HG03442 (cell line): Measurements from ENCODE around the gene CD109.
"Not testable (repeated sequence)": the region's sequence is repeated elsewhere in the genome, so short reads cannot be mapped to it uniquely, and the experiment has no call there.

Experiments
- ATAC-seq: cut with Tn5 transposase; IDR thresholded peaks from one replicate; pipeline ENCODE4 v1.9.1; 2021; ENCODE audit warnings: mild to moderate bottlenecking, moderate library complexity; ENCODE audit not compliant: unreplicated experiment

CD109 gene

DNA sequence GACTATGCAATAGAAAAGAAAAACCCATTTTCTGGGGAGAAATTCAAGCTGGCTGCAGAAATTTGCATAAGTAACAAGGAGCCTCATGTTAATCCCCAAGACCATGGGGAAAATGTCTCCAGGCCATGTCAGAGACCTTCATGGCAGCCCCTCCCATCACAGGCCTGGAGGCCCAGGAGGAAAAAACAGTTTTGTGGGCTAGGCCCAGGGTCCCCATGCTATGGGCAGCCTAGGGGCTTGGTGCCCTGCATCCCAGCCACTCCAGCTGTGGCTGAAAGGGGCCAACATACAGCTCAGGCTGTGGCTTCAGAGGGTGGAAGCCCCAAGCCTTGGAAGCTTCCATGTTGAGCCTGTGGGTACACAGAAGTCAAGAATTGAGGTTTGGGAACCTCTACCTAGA is 148.7 kb downstream of the CD109 start:
- ATAC-seq = not testable (repeated sequence)

DNA sequence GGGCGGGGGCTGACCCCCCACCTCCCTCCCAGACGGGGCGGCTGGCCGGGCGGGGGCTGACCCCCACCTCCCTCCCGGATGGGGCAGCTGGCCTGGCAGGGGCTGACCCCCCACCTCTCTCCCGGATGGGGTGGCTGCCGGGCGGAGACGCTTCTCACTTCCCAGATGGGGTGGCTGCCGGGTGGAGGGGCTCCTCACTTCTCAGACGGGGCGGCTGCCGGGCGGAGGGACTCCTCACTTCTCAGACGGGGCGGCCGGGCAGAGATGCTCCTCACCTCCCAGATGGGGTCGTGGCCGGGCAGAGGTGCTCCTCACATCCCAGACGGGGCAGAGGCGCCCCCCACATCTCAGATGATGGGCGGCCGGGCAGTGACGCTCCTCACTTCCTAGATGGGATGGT is 155.0 kb downstream of the CD109 start:
- ATAC-seq = not testable (repeated sequence)

DNA sequence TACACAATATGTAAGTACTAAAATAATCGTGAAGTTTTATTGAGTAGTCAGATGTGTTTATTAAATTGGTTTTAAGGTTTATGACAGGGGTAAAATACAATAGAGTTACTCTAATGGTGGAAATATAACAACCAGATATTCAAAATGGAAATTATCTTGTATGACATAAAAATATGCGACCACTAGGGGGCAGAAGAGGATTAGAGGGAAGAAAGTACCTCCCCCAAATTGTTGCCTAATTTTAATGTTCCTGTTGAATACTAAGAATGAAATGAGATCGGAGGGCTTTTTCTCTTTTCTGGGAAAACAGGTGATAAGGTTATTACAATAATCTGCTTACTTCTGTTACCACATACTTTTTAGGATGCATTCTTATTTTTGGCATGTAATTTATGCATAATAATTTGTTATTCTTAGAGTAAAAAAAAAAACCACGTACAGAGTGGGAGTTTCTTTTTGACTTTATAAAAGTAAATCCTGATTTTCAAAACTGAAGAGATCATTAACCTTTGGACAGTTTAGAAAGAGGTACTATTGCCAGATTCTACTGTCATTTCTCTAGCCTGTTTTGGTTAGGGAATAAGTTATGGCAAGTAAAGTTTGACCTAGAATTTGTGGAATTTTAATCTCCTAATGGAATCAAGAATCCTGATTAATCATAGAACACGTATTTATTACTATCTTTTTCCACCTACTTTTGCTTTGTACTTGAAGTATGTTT is 159.2 kb downstream of the CD109 start:
- no peak for ATAC-seq

DNA sequence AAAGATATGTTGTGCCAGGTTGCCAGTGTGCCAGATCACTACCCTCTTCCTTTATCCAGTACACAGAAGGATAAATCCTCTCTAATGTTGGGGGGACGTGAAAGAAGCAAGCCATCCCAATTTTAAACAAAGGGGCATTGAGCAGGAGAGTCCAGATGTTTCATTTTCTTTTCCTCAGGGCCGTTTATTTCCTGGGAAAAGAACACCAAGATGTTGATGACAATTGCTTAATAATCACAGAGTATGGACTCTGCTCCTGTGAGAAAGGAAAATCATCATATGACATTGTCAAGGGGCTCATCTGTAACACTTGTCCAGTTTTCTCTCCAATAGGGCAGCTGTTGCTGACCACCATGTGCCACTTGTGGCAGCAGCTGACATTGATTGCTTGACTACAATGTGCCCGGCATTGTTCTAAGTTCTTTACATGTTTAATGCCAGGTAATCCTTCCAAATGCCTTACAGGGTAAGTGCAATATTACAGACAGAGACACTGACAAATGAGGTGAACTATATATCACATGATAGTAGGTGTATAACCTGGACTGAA is 161.4 kb downstream of the CD109 start:
- no peak for ATAC-seq

DNA sequence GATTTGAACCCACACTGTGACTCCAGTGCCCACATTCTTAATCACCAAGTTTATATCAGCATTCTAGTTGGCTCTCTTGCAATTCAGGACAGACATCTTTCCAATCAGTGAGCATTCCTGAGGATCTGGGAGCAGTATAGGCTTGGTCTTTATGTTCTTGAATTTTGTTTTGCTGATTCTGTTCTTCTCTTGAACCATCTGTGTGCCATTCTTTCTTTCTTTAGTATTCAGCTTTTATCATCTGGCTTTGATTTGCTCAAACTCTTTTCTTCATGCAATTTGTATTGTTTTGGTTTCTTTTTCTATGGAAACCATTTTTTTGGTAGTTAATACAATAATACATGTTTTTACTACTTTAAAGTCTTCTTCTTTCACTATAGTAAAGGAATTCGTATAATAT is 162.4 kb downstream of the CD109 start:
- ATAC-seq = no peak

DNA sequence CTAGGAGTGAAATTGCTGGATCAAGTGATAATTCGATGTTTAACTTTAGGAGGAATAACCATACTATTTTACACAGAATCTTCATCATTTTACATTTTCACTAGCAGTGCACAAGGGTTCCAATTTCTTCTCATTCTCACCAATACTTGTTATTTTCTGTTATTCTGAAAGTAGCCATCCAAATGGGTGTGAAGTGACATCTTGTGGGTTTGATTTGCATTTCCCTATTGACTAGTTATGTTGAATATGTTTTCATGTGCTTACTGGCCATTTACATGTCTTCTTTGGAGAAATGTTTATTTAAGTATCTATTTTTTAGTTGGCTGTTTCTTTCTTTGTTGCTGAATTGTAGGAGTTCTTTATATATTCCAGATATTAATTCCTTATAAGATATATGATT is 164.3 kb downstream of the CD109 start:
- ATAC-seq = no peak

DNA sequence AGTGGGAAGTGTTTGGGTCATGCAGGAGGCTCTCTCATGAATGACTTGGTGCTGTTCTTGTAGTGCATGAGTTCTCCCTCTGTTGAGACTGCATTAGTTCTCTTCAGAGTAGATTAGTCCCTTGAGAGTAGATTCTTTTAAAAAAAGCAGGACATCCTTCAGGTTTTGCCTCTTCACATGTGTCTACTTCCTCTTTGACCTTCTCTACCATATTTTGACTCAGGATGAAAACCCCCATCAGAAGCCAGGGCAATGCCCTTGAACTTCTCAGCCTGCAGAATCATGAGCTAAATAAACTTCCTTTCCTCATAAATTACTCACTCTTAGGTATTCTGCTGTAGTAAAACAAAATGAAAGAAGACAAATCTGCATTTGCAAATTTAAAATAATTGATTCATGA is 170.3 kb downstream of the CD109 start:
- ATAC-seq = peak; percentile 61

DNA sequence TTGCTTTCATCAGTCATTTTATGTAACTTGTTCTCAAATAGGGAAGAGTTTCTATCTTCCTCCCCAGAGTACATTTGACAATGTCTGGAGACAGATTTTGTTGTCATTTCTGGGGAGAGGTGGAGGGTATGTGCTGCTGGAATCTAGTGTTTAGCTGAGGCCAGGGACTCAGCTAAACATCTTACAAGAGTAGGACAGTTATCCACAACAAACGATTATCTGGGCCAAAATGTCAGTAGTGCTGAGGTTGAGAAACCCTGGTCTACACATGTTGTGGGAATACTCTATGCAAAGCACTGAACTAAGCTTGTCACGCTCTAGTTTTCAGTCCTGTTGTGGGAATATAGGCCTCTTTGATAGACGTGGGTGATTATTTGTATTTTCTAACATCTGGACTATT is 171.4 kb downstream of the CD109 start:
- no peak for ATAC-seq

DNA sequence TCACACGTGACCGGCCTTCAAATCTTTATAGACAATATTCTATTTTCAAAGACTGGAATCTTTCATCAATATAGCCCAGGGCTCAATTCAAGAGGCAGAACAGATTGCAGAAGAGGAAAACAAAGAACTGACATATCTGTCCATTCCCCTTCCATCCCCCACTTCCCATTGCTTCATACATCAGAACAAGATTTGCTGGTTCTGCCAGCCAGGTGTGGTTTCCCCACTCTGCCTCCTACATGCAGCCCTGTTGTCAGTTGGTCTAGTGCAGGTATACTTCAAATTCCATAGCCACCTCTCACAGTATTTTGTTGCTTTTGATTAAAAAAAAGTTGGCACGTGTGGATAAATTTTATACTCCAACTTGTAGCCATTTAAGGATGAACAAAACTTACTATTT is 174.9 kb downstream of the CD109 start:
- ATAC-seq = no peak

DNA sequence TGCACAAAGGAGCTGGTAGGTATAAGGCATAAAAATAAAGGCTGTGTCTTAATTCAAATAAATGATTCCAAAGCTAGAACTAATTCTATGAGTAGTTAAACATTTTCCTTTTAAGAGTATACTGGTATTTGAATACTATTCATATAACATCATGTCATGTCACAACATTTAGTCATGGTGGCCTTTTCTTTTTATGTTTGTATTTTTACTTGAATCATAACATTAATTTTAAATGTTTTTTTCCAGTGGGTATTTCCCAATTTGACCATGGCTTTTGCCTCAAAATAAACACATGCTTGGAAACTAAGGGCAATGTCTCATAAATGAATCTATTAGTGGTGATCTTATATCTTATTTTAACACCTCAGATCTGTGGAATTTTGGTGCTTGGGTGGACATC is 177.1 kb downstream of the CD109 start:
- ATAC-seq = no peak
